Measurements from ENCODE around the gene RACK1.

The RACK1 gene

GRCh38 chr5:181246276-181247049, 2.8 kb upstream of the RACK1 start:
- ChIA-PET POLR2A (interaction anchor here (0.7 to 4.6 kb wide), 13 partner anchors 9 to 165 kb away, joined by 3 to 73 read pairs (median 6); partner anchors contain the start of genes TRIM41, TRIM52 and TRIM7), CTCF (no interaction called here)
- TF ChIP-seq FOXK2 (IDR thresholded peaks at IDR 0.05) = no peak
- TF ChIP-seq L3MBTL2 (conservative IDR thresholded peaks at IDR 0.05) = peak; percentile 33; the same call in 1 of the 2 replicates
- TF ChIP-seq ELF4 (IDR thresholded peaks at IDR 0.05) = peak; percentile 56; the same call in 1 of the 2 replicates
- peak; percentile 86 for DNase-seq (ENCODE audit: extremely low spot score)

DNA sequence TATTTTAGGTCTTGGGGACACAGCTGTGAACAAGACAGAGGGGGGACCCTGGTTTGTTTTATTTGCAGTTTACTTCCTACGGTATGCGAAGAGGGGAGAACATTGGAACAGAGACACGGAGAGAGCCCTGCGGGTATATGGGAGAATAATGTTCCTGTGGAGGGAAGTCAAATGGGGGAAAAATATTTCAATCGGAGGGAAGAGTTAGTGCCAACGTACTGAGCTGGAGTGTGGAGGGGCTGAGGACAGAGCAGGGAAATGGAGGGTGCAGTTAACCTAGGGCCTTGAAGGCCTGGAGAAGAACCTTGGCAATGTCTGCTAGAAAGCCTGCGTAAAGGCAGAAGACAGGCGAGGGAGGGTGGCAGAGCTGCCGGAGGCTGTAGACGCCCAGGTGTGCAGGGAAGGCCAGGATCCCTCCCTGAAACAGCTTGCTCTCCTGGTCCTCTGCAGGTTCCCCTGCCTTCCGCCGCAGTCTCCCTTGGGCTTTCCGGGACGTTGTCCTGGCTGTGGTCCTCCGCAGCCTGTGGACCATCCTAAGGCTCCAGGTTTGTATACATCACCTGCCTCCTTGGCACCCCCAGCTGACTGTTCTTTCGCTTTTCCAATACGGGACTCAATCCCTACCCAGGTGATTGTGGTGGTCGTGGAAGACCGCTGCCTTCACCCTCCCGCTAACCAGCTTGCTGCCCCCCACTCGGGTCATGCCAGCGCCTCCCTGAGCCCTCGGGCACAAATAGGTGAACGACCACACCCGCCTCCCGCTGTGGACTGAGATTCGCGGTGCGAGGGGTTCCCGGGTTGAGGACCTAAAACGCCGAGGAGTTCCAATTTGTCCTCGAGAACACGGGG, 1.9 kb upstream of the RACK1 start:
- DNase-seq (ENCODE audit: extremely low spot score) = no peak
- POLR2A ChIA-PET = interaction anchor here (0.9 to 4.6 kb wide), 11 partner anchors 10 to 75 kb away, joined by 3 to 73 read pairs (median 9); partner anchors contain the start of genes TRIM41, TRIM52 and TRIM7

DNA sequence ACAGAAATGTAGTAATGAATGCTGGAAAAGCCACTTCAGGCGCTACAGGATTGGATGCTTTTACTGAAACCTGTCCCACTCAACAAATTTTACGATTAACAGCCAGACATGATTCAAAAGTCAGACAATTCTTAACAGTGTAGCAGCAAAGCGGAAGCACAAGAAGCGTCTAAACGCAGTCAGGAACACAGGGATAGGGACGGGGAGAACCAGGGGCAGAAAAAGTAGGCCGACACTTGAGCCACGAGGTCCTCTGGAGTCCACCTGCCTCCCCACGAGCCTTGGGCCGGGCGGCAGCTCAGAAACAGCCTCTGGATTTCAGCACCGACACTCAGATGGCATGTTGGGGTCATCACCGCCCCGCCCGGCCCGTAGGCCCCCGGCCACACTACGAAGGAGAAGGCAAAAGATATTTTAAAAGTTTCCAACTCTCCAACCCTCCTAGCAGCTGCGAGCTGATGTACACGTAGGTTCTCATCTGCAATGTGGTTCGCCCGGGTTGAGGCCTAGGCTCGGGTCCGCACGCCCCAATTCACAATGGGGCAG, 615 bp downstream of the RACK1 start:
- TF ChIP-seq HDGF (IDR thresholded peaks at IDR 0.05; ENCODE audit: borderline replicate concordance) (no peak), TARDBP (IDR thresholded peaks at IDR 0.05) (no peak), FOXA1 (IDR thresholded peaks at IDR 0.05) (no peak), NFRKB (IDR thresholded peaks at IDR 0.05) (no peak; the same call in 1 of the 2 replicates), L3MBTL2 (conservative IDR thresholded peaks at IDR 0.05) (no peak), LEF1 (IDR thresholded peaks at IDR 0.05; ENCODE audit: borderline replicate concordance) (no peak), SUZ12 (IDR thresholded peaks at IDR 0.05) (no peak), ZNF384 (IDR thresholded peaks at IDR 0.05) (no peak), FOXK2 (IDR thresholded peaks at IDR 0.05) (no peak), SP1 (IDR thresholded peaks at IDR 0.05) (no peak), PKNOX1 (IDR thresholded peaks at IDR 0.05) (no peak), CTBP1 (IDR thresholded peaks at IDR 0.05; ENCODE audit: borderline replicate concordance) (no peak), ELF4 (IDR thresholded peaks at IDR 0.05) (no peak), ARNT (IDR thresholded peaks at IDR 0.05) (no peak), FOXM1 (IDR thresholded peaks at IDR 0.05; ENCODE audit: borderline replicate concordance) (no peak), BHLHE40 (IDR thresholded peaks at IDR 0.05; ENCODE audit: borderline replicate concordance) (no peak)
- CTCF ChIA-PET = no interaction called here
- no peak for DNase-seq (ENCODE audit: extremely low spot score)
- POLR2A ChIA-PET = interaction anchor here (1.0 to 2.5 kb wide), 5 partner anchors 9 to 27 kb away, joined by 3 to 11 read pairs (median 3); partner anchors contain the start of genes TRIM41 and TRIM52

More for the DNA sequence above, 1.9 kb upstream of the RACK1 start:
- CTCF ChIA-PET = interaction anchor here (1.3 kb wide), 1 partner anchor 11 kb away, joined by 4 read pairs; no protein-coding TSS in a partner anchor
- TF ChIP-seq FOXK2 (IDR thresholded peaks at IDR 0.05) (no peak), PKNOX1 (IDR thresholded peaks at IDR 0.05) (no peak), L3MBTL2 (conservative IDR thresholded peaks at IDR 0.05) (no peak), HDGF (IDR thresholded peaks at IDR 0.05; ENCODE audit: borderline replicate concordance) (0 out of 2 replicates have a peak, but pooled peaks have one; percentile 37), BHLHE40 (IDR thresholded peaks at IDR 0.05; ENCODE audit: borderline replicate concordance) (no peak)

GRCh38 chr5:181242031-181242451, 1.7 kb downstream of the RACK1 start:
- CTCF ChIA-PET = no interaction called here
- TF ChIP-seq SP1 (IDR thresholded peaks at IDR 0.05) = no peak
- no peak for TF ChIP-seq FOXA1 (IDR thresholded peaks at IDR 0.05)
- no peak for TF ChIP-seq CTBP1 (IDR thresholded peaks at IDR 0.05; ENCODE audit: borderline replicate concordance)
- TF ChIP-seq ZNF384 (IDR thresholded peaks at IDR 0.05) = no peak
- no peak for TF ChIP-seq HDGF (IDR thresholded peaks at IDR 0.05; ENCODE audit: borderline replicate concordance)
- TF ChIP-seq L3MBTL2 (conservative IDR thresholded peaks at IDR 0.05) = no peak
- no peak for TF ChIP-seq LEF1 (IDR thresholded peaks at IDR 0.05; ENCODE audit: borderline replicate concordance)
- no peak for DNase-seq (ENCODE audit: extremely low spot score)
- POLR2A ChIA-PET = interaction anchor here (1.1 to 2.5 kb wide), 4 partner anchors 8 to 19 kb away, joined by 3 to 11 read pairs (median 6); partner anchors contain the start of genes TRIM41 and TRIM52

- ChIA-PET POLR2A (interaction anchor here (2.1 to 2.5 kb wide), 2 partner anchors 10 to 19 kb away, joined by 10 to 11 read pairs; partner anchors contain the start of gene TRIM52), CTCF (no interaction called here)
- DNase-seq (ENCODE audit: extremely low spot score) = no peak
- no peak for TF ChIP-seq PKNOX1 (IDR thresholded peaks at IDR 0.05)
- peak; percentile 41; the same call in 1 of the 2 replicates for TF ChIP-seq ZNF384 (IDR thresholded peaks at IDR 0.05)
- no peak for TF ChIP-seq FOXM1 (IDR thresholded peaks at IDR 0.05; ENCODE audit: borderline replicate concordance)
Measured at GRCh38 chr5:181241393-181241975, 2.2 kb downstream of the RACK1 start.
